Measurements from ENCODE around the gene TBX1. TPM values are rescaled to one million over a fixed set of nuclear protein-coding genes. Genes with fewer than 3 reads are reported as not detected.
A peak's percentile ranks its signal among the peaks of the same experiment; 100 is the strongest.

The TBX1 gene
- total and polyA plus RNA-seq, 8 donors, result 0.43 to 1.1 (median 0.68) TPM; not detected in 4

- Histone ChIP-seq H3K4me1 (peaks cover 30 to 60% (median 50%) of the 10 kb centered on the region in 4 donors), H3K4me3 (no peak overlapping the region), H3K36me3 (no peaks in the 10 kb centered on the region), H3K27ac (no peak overlapping the region), H3K9me3 (no peaks in the 10 kb centered on the region), H3K27me3 (peaks cover 48 to 95% (median 93%) of the 10 kb centered on the region in 3 donors)
- DNase-seq, result no peak
- 50 to 71% (median 67%) methylated on average over 31 to 39 of the region's 39 CpGs for WGBS, 5 donors
- intact Hi-C loops (cut with DNase I; ENCODE audit: low total_unique reads), result no loop called here
- TF ChIP-seq POLR2A (IDR thresholded peaks at IDR 0.05) (no peak), CTCF (IDR thresholded peaks at IDR 0.05) (no peak), EP300 (IDR thresholded peaks at IDR 0.05) (no peak), POLR2AphosphoS5 (IDR thresholded peaks at IDR 0.05) (no peak)
Observed at GRCh38 chr22:19763458-19764298, 3.1 kb downstream of the TBX1 start.

GRCh38 chr22:19764299-19764593 is 3.7 kb downstream of the TBX1 start:
- Histone ChIP-seq H3K9me3 (no peaks in the 10 kb centered on the region), H3K36me3 (no peaks in the 10 kb centered on the region), H3K27ac (no peak overlapping the region), H3K4me1 (peaks cover 28 to 55% (median 48%) of the 10 kb centered on the region in 4 donors), H3K27me3 (peaks cover 43 to 95% (median 93%) of the 10 kb centered on the region in 3 donors), H3K4me3 (no peak overlapping the region)
- WGBS, 5 donors, result 65 to 85% (median 78%) methylated on average over 11 to 17 of the region's 17 CpGs
- DNase-seq, result no peak
- intact Hi-C loops (cut with DNase I; ENCODE audit: low total_unique reads), result no loop called here
- TF ChIP-seq POLR2AphosphoS5 (IDR thresholded peaks at IDR 0.05) (no peak), POLR2A (IDR thresholded peaks at IDR 0.05) (no peak), CTCF (IDR thresholded peaks at IDR 0.05) (no peak)

- Histone ChIP-seq H3K36me3 (no peaks in the 10 kb centered on the region), H3K27ac (no peak overlapping the region), H3K4me1 (peaks cover 22 to 49% (median 42%) of the 10 kb centered on the region in 4 donors), H3K27me3 (peaks cover 37 to 95% (median 93%) of the 10 kb centered on the region in 3 donors), H3K9me3 (no peaks in the 10 kb centered on the region), H3K4me3 (no peak overlapping the region)
- no peak for TF ChIP-seq CTCF (IDR thresholded peaks at IDR 0.05)
- TF ChIP-seq POLR2AphosphoS5 (IDR thresholded peaks at IDR 0.05), result no peak
- TF ChIP-seq EP300 (IDR thresholded peaks at IDR 0.05), result no peak
- TF ChIP-seq POLR2A (IDR thresholded peaks at IDR 0.05), result no peak
- WGBS, 5 donors, result 53 to 73% (median 66%) methylated on average over 23 to 25 of the region's 25 CpGs
- intact Hi-C loops (cut with DNase I; ENCODE audit: low total_unique reads), result no loop called here
- DNase-seq, result no peak
Observed at GRCh38 chr22:19764636-19765476, 4.3 kb downstream of the TBX1 start.

- H3K27me3 ChIP-seq, result peaks cover 37 to 98% (median 95%) of the 10 kb centered on the region in 3 donors
- no peaks in the 10 kb centered on the region for H3K9me3 ChIP-seq
- WGBS, 5 donors, result 2 to 6% (median 3%) methylated on average over 10 to 83 of the region's 83 CpGs
Observed at GRCh38 chr22:19765477-19766239, 5.1 kb downstream of the TBX1 start.

More at GRCh38 chr22:19765477-19766239, 5.1 kb downstream of the TBX1 start:
- no peaks in the 10 kb centered on the region for H3K36me3 ChIP-seq
- intact Hi-C loops (cut with DNase I; ENCODE audit: low total_unique reads), result no loop called here
- H3K27ac ChIP-seq, result no peak overlapping the region
- peak in 1 of 2 donors; percentile 53 for DNase-seq
- H3K4me1 ChIP-seq, result peaks cover 22 to 44% (median 39%) of the 10 kb centered on the region in 4 donors
- peak overlapping the region in 3 of 4 donors; percentile 34 to 46 (median 41) for H3K4me3 ChIP-seq
- no peak for TF ChIP-seq EP300 (IDR thresholded peaks at IDR 0.05)
- no peak for TF ChIP-seq CTCF (IDR thresholded peaks at IDR 0.05)
- no peak for TF ChIP-seq POLR2A (IDR thresholded peaks at IDR 0.05)
- no peak for TF ChIP-seq POLR2AphosphoS5 (IDR thresholded peaks at IDR 0.05)

Measured in stomach (tissue), 9 donors.